Testis (tissue), 2 donors: ENCODE measurements around the gene KLHL29.

Source experiments
- POLR2A ChIP-seq: fragments of 450-650 bp; IDR thresholded peaks from one replicate; pipeline ENCODE4 v1.6.1; 2017; ENCODE audit warnings: antibody characterized with exemption, mild to moderate bottlenecking, moderate library complexity
- TF ChIP-seq, protein P1 (sequence below), 3 experiments: fragments of 450-650 bp in 2 of 3; fragments of 200-600 bp in 1 of 3; sonication (generic) in 1 of 3; IDR thresholded peaks; one replicate each; pipeline ENCODE4 v1.5.1; 2016 to 2019; ENCODE audit warnings: antibody characterized with exemption in 3 of 3, mild to moderate bottlenecking in 2 of 3, moderate library complexity in 1 of 3

GRCh38 chr2:23522726-23523372 is 137.9 kb downstream of the KLHL29 start:
- TF ChIP-seq, protein P1, sequence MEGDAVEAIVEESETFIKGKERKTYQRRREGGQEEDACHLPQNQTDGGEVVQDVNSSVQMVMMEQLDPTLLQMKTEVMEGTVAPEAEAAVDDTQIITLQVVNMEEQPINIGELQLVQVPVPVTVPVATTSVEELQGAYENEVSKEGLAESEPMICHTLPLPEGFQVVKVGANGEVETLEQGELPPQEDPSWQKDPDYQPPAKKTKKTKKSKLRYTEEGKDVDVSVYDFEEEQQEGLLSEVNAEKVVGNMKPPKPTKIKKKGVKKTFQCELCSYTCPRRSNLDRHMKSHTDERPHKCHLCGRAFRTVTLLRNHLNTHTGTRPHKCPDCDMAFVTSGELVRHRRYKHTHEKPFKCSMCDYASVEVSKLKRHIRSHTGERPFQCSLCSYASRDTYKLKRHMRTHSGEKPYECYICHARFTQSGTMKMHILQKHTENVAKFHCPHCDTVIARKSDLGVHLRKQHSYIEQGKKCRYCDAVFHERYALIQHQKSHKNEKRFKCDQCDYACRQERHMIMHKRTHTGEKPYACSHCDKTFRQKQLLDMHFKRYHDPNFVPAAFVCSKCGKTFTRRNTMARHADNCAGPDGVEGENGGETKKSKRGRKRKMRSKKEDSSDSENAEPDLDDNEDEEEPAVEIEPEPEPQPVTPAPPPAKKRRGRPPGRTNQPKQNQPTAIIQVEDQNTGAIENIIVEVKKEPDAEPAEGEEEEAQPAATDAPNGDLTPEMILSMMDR (IDR thresholded peaks at IDR 0.05), result no peak
- TF ChIP-seq POLR2A, result no peak
